DND-41 (cell line): ENCODE measurements around the gene STX16.

ENCODE experiments used
- EZH2 ChIP-seq: IDR thresholded peaks from 3 replicates; pipeline ENCODE4 v1.6.1; 2012; ENCODE audit warnings: borderline replicate concordance, low read depth, mild to moderate bottlenecking, moderate library complexity, low read length, inconsistent platforms; ENCODE audit not compliant: severe bottlenecking
- TF ChIP-seq, protein P1 (sequence below): IDR thresholded peaks from 2 replicates; pipeline ENCODE4 v1.5.1; 2012; ENCODE audit warnings: borderline replicate concordance, low read length, moderate library complexity, mild to moderate bottlenecking; ENCODE audit not compliant: poor library complexity, severe bottlenecking; ENCODE audit errors: extremely low read depth

DNA sequence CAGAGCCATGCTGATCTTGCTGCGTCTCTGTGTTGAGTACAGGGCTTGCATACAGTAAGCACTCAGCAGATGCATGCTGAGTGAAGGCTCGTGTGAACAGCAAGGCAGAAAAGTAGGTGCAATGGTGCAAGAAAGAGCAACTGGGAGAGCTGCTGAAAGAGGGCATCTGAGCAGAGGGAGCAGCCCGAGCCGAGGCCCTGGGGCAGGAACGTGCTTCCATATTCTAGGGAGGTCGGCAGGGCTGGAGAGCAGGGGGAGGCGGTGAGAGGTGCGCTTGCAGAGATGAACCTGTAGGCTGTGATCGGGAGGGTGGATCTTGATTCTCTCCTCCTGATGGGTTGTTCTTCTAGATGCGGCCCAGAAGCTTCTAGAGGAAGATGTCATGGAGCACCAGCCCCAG, 26.4 kb upstream of the STX16 start:
- TF ChIP-seq, protein P1, sequence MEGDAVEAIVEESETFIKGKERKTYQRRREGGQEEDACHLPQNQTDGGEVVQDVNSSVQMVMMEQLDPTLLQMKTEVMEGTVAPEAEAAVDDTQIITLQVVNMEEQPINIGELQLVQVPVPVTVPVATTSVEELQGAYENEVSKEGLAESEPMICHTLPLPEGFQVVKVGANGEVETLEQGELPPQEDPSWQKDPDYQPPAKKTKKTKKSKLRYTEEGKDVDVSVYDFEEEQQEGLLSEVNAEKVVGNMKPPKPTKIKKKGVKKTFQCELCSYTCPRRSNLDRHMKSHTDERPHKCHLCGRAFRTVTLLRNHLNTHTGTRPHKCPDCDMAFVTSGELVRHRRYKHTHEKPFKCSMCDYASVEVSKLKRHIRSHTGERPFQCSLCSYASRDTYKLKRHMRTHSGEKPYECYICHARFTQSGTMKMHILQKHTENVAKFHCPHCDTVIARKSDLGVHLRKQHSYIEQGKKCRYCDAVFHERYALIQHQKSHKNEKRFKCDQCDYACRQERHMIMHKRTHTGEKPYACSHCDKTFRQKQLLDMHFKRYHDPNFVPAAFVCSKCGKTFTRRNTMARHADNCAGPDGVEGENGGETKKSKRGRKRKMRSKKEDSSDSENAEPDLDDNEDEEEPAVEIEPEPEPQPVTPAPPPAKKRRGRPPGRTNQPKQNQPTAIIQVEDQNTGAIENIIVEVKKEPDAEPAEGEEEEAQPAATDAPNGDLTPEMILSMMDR: no peak
- no peak for TF ChIP-seq EZH2
